ENCODE results near the gene KDM5B.

Gene KDM5B

DNA sequence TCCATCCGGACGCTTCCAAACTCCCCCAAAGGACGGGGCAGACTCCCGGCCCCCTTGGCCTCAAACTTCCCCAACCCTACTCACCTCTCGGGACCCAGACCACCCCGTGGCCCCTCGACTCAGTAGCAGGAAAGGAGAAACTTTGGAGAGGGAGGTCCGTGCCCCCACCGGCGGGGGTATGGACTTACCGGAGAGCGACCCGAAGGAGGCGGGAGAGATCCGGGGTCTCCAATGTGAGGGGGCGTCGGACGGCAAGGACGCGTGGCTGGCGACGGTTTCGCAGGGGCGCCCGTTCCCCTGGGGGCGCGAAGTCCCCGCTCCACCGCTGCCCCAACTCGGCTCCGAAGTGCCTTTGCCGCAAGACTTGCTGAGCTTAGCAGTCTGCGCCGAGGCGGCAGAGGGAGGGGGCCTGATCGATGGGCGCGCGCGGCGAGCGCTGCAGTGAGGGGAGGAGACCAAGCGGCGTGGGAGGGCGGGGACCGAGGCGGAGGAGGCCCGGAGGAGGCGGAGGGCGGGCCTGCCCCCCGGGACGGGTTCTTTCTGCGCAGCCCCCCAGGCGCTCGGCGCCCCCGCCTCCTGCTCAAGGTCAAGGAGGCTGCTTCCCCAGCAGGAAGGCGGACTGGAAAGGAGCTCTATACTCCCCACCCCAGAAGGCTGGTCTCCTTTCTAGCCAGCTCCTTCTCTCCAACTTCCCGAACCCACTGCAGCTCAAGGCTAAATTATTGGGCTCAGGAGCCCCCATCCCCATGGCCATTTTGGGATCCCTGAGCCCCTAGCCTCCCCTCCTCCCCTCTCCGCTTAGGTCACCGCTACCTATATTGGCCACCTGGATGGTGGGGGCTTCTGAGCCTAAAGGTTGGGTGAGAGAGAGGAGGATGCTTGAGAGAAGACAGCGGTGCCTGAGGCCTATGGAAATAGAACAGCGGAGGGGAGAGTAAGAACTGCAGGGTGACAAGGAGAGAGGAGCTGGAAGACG lies 97.9 kb downstream of the KDM5B start, which contains the start of gene SYT2:
SYT2 (minus strand) TSS at position 385 of the 976 bp plus-strand sequence. CDS start 104,682 bp downstream, outside the sequence.
- DNase-seq = no peak

DNA sequence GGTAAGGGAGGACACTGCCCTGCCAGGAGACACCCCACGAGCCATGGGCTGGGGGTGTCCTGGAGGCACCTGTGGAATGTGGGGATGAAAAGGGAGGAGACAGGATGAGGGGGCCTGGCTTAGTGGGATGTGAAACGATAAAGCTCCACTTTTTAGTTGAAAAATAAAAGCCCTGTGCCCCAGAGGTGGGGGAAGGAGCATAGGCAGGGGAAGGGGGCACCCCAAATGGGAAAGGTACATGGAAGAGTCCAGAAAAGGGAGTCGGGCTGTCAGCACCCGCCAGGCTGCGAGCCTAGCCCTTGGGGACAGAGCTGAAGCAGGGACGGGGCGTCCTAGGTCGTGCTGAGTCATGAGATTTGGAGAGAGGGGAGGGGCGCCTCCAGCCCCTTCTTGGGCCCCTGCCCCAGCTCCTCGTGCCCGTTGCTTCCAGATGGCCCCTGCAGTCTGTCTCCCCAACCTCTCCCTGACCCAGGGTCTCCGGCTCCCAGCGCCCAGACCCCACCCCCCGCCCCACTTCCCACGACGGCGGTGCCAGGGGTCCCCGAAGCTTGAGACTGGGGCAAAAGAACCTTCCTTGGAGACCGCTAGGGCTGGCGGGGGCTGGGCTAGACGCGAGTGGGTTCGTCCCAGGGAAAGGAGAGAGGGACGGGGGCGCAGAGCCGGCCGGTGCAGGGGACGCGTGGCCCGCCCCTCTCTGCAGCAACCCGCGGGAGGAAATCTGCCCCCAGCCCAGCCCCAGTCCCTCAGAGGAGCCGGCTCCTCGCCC lies 98.8 kb downstream of the KDM5B start:
- DNase-seq = no peak

DNA sequence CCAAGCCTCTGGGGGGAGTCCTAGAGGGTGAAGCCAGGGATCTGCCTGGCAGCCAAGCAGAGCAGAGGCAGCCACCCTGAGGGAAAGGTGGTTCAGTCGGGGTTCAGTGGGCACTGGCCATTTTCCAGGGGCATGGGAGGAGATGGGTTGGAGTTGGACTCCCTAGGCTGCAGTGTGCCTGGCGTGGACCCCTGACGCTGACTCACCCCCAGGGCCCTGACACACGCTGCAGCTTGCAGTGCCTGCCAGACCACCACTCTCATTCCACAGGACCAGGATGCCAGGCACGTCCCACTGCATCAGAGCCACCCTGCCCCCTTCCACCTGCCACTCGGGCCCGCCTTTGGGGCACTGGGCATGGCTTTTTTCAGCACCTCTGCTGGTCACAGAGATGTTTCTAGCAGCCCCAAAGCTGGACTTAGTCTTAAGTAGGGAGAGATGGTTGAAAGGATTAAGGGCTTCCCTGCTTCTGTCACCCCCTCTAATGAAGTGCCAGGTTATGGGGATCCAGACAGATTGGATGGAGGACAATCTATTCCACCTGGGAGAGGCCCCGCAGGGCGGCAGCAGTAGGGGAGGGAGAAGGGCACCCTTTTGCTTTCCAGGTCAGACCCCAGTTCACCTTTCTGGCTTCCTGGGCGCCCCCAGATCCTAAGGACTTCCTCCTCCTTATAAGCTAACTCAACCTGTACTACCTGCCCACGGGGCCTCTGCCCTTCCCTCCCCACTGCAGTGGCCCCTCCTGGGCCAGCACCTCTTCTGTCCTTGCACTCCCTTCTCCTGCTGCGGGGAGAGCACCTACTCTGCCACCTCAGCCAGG lies 99.6 kb downstream of the KDM5B start:
- no peak for DNase-seq

DNA sequence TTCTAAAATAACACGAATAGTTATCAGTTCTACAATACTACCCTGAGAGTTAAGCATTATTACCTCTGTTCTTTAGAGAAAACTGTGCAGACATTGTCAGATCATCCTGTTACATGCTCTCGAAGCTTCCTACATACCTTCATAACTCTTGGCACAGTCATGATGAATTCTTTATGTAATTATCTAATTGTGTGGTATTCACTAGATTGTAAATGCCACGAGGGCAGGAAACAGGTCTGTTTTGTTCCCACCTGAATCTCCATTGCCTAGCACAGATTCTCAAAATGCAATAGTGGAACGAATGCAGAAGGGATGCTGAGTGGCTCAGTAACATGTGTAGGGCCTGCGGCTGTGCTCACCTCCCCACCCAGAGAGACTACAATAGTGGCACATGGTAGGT lies 101.4 kb downstream of the KDM5B start:
- DNase-seq = no peak

DNA sequence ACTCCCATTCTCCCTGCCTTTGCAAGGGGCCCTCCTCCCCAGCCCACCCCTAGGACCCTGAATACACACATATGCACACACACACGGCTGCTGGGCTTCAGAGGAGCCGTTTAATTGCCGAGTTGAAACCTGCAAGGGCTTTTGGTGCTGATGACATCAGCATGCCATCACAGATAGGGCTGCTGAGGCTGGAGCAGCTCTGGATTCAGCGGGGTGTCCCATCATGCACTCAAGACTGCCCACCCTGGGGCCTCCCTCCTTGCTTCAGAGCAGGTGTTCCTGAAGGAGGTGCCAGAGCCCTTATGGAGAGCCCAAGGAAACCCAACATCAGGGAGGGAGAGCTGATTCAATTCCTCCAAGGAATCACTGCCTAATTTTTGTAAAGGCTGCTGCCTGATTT lies 103.6 kb downstream of the KDM5B start:
- no peak for DNase-seq

DNA sequence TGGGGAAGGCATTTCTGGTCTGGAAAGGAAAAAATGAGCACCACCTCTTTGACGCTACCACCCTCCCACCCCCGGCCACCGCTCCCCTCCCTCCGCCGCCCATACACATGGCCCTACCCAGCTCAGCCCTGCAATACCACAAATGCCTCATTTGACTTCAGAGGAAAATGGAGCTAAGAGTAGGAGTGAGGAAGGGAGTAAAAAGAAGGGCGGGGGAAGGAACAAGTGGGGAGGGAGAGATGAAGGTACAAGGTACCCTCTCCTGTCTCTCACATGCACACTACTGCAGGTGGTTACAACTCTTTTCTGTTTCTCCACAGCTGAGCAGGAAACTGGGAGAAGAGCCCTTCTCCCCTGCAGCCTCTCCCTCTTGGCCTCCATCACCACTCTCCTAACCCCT lies 105.0 kb downstream of the KDM5B start:
- DNase-seq = no peak

DNA sequence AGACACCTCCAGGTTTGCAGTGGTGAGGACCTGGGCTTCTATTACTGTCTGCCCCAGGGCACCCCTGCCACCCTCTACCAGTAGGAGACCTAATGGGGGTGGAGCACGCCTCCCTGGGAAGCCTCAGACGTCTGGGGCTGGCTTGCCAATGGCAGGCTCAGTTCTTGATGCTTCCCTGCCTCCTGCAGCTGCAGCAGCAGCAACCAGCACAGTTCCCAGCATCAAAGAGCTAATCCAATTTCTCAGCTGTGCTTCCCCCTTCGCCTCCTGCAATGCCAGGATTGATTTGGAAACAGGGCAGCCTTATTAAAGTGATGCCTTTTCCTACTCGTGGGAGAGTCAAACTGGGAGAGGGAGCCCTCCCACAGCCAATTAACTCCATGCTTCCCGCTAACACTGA lies 106.1 kb downstream of the KDM5B start:
- no peak for DNase-seq

DNA sequence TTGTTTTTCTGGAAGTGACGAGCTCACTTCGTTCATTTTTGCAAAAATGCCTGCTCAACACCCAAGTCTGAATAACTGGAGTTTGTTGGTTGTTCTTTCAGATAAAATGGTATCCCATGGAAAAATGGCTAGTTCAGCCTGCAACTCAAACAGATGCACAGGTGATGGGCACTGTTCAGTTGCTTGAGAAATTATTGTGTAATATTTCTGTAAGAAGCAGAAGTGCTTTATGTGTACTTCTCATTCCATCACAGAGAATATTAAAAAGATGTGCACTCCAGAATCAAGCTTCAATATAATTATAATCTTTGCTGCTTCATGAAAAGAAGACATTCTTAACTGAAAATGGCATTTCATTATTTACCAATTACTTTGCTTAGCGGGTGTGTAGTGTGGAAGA lies 107.0 kb downstream of the KDM5B start:
- no peak for DNase-seq

DNA sequence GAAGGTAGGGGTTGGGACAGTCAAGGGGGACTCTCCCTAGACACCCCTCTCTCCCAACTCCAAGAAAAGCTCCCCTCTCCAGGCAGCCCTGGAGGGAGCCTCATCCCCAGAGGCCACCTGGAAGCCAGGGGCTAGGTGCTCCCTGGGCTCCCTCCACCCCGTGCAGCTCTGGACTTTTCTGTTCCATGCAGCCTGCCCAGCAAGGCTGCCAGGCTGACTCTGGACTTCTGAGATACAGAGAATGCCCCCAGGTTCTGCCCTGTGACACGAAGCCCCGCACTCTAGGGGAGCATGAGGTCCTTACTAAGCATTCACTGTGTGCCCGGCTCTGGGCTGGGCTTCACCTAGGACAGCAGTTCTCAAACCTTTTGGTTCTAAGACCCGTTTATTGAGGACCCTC lies 108.2 kb downstream of the KDM5B start:
- DNase-seq = no peak

DNA sequence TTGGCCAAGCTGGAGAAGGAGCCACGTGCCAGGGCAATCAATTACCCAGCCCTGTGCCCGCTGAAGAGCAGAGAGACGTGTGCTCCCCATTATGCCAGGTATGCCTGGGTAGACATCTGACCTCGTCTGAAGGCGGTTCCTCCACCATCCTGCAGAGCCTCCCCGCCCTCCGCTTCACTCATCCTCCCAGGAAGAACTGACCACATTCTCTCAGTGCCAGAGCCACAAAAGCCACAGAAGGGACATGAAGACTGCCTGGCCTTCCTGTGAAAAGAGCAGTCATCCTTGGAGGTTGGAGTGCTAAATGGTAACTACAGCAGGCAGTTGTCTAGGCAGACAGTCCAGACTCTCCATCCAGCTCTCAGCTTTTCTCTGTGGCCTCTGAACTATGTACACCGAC lies 109.9 kb downstream of the KDM5B start:
- DNase-seq = no peak

DNA sequence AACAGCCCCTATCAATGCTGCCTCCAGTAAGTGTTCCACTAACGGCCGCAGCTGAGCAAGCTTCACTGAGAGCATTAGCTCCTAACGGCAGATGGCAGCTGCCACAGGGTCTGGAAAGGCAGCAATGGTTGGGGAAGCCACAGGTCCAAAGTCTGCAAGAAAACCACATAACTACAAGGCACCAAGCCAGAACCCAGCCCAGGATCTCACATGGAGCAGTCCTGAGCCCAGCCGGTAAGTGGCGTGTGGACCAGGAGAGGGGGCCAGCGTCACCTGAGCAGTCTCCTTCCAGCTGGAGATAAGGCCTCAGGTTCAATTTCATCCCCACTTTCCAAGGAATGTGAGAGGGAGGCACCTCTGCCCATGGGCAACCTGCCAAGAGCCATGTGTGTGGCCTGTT lies 111.2 kb downstream of the KDM5B start:
- no peak for DNase-seq

DNA sequence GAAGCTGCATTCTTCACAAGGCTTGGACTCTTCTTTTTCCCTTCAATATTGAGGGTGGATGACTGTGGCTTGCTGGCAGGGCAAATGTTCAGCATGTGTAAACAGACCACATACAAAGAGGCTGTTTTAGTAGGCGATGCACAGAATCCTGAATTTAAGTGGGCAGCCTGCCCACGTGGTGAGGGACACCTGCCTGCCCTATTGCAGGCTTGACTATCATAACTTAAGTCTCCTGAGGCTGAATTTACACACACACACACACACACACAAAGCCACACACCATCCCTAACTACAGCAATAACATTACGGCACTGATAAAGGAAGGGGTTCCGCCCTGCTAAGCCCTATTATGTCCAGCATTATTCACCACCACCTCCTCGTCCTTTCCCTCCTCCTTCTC lies 113.9 kb downstream of the KDM5B start:
- no peak for DNase-seq

DNA sequence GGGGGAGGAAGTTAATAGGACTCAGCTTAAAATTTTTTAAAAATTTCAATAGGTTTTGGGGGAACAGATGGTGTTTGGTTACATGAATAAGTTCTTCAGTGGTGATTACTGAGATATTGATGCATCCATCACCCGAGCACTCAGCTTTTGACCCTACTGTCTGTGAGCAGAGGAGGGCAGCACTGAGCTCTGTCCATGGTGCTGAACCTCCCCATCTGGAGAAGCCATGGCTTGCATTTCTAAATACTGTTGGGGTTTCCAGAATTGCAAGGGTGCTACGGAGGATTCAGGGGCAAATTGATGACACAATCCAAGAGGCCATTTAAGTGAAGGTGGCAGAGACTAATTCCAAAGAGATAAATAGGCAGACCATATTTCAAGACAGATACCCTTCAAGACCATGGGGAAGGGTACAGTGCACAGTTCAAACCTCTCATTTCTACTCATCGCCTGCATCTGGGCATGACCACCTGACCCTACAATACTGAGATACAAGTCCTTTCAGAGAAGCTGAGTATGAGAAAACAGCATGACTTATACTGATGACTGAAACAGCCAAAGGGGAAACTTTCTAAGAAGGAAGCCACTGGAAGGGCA lies 115.2 kb downstream of the KDM5B start:
- peak; percentile 67 for DNase-seq

DNA sequence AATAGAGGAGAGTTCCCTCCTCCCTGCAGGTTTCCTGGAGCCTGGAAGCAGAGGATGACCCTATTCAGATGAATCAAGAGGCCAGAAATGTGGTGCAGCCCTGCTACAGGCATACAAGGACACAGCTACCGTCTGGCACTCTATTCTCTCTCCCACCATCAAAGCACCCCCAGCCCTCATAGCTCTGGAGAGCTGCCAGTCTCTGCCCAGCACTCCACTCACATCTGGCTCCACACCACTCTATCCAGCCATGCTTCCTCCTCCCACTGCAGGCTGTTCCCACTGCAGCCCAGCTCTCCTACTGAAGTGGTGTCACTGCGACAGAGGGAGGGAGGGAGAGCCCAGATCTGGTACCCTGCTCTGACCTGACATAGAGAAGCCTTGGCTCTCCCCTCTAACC lies 116.4 kb downstream of the KDM5B start:
- DNase-seq = no peak

DNA sequence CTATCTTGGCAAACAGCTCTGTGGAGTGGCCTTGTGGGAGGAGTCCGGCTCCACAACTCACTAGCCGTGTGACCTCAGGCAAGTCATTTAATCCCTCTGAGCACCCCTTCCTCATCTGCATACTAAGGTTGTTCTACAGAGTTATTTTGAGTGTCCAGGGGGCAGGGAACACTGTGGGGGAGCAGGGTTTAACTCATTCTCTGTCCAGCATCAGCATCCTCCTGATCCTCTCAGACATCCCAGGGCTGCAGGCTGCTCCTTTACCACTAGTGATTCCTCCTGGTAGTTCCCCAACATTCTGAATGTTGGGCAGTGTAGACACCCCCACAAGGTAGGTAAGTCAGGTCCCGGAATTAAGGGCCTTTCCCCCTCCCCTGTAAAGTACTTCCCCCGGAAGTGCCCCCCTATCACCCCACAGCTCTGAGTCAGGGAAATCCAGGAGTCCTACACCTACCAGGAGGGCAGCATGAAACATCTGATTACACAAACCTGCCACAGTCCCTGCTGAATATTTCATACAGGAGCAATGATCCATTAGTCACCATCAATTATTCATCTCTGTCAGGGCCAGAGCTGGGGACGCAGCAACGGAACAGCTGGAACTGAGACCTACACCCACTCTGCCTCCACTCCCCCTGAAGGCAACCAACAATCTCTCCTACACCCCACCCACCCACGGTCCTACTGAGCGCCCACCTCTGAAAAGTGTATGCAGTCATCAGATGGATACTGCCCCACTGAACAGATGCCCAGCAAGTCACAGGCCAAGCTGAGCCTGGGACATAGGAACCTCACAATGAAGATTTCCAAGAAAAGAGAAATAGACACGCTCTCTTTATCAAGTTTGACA lies 118.5 kb downstream of the KDM5B start:
- no peak for DNase-seq

DNA sequence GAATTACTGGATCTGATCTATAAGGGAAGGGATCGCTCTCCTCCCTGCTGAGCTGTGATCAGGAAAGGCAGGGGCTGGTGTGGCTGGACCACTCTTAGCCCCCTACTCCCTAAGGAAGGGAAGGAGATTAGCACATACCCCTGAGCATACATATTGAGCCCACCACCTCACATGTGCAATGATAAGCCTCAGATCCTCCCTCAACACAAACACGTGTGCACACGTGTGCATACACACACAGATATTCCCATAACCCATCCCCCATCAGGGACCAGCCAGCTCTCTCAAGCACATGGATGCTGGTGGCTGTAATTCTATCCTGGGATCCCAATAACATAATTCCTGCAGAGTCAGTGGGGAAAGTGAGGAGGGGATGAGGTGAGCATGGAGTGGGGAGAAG lies 119.1 kb downstream of the KDM5B start:
- no peak for DNase-seq

DNA sequence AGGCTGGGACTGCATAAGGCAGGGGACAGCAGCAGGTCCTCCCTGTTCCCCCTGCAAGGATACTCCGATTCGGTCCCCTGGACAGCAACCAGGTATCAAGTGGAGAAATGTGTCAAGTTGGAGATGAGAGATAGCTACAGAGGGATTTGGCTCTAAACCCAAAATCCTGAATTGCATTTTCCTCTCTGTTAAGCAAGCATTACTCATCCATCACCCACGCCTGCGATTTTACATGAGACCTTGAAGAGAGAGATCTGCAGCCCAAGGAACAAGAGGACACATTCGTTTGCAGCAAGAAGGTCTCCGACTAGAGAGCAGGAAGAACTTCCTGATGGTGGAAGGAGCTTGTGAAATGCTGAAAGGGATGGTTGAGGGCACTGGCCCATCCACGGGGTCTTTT lies 119.8 kb downstream of the KDM5B start:
- DNase-seq = no peak

DNA sequence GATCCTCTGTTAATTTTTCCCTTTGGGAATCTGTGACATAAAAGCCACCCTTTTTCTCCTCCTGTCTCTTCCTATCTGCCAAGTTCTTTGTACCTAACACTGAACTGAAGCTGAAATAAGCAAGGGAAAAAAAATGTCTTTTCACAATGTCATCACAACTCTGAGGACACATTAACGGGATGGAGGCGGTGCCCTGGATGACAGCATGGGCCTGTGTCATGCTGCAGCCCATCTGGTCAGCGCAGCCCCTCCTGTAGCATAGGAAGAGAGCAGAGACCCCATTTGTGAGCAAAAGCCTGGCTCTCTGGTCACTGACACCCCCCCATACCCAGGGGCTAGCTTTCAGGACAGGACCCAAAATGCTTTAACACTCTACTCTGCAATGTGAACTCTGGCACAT lies 120.4 kb downstream of the KDM5B start:
- no peak for DNase-seq

DNA sequence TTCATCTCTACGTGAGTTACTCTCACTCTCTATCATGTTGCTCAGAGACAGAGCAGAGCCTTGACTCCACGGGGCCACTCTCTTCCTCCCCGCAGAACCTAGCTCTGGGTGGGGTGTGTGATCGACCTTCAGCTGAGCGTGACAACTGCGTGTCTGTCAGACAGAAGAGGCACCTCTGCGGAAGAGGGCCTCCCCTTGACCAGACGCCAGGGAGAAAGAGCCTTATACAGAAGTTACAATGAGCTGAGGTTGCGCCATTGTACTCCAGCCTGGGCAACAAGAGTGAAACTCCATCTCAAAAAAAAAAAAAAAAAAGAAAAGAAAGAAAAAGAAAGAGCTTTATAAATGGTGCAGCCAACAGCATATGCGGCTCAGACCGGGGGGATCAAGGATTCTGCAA lies 120.9 kb downstream of the KDM5B start:
- no peak for DNase-seq

DNA sequence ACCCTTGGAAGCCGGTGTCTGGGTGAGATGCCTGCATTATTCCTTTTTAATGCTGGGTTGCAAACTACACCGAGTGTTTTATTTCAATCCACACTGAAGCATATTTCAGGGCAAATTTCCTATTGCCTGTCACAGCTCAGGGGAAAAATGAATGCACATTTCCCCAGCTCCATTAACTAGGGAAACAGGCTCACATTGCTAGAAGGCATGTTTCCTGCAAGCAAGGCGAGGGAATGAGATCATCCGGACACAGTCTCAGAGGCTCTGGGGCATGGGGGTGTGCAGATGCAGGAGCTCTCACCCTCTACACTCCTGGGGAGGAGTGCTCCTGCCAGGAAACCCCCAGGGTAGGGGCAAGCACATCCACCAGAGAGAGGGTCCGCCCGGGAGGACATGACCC lies 122.6 kb downstream of the KDM5B start:
- no peak for DNase-seq

DNA sequence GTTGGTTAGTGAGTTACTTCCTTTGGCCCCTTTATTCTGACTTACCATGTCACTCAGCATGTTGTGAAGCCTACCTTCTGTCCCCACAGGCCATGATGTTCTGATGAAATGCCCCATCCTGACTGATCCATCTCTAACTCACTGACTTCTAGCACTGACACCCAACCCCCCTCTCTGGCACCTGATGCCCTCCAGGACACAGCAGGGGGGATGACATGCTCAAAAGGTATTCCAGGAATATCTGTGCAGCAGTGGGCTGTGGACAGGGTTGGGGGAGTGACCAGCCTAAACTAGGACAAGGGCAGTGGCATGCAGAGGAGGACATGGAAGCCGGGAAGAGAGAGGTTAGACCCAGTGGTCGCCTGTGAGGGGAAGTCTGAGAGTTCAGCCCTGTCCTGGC lies 123.5 kb downstream of the KDM5B start:
- no peak for DNase-seq

DNA sequence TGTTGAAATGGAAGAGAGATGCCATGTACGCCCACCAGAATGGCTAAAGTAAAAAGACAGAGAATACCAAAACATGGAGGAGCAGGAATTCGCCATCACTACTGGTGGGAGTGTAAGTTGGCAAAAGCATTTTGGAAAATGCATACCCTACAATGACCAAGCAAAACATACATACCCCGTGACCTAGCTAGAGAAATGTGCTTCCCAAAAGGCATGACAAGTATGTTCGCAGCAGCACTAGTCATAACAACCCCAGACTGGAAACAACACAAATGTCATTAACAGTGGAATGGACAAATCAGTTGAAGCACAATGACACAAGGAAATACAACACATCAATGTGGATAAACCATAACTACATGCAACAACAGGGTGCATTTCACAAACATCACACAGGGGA lies 125.2 kb downstream of the KDM5B start:
- DNase-seq = no peak
